GM23338 (cell line): ENCODE results near the gene CACHD1.
"Not testable (repeated sequence)": the region's sequence is repeated elsewhere in the genome, so short reads cannot be mapped to it uniquely, and the experiment has no call there.

Experiments used
- CREB1 ChIP-seq: fragments of 250-450 bp; sonication (Bioruptor Pico); IDR thresholded peaks from 2 replicates; pipeline ENCODE4 v1.5.0; 2020; ENCODE audit warnings: low read depth, mild to moderate bottlenecking, moderate library complexity
- EZH2 ChIP-seq: fragments of 200-600 bp; sonication (generic); IDR thresholded peaks from one replicate; pipeline ENCODE4 v1.8.0; 2017; ENCODE audit warnings: antibody characterized with exemption, mild to moderate bottlenecking, low read depth; ENCODE audit not compliant: unreplicated experiment
- EZH2phosphoT487 ChIP-seq: fragments of 200-600 bp; sonication (generic); IDR thresholded peaks from one replicate; pipeline ENCODE4 v1.8.1; 2018; ENCODE audit warnings: antibody characterized with exemption; ENCODE audit not compliant: unreplicated experiment
- JUNB ChIP-seq: IDR thresholded peaks from one replicate; pipeline ENCODE4 v1.6.1; 2016; ENCODE audit warnings: antibody characterized with exemption; ENCODE audit not compliant: unreplicated experiment
- POLR2AphosphoS5 ChIP-seq: IDR thresholded peaks from 2 replicates; pipeline ENCODE4 v1.6.1; 2016; ENCODE audit warnings: antibody characterized with exemption, low read depth
- ZNF114 ChIP-seq: fragments of 250-450 bp; sonication (Bioruptor Pico); IDR thresholded peaks from 2 replicates; pipeline ENCODE4 v1.5.0; 2020; ENCODE audit warnings: mild to moderate bottlenecking, moderate library complexity
- TF ChIP-seq, protein P1 (sequence below), 2 experiments: fragments of 200-600 bp in 1 of 2; sonication (generic) in 1 of 2; conservative IDR thresholded peaks; 2 replicates each; pipeline versions ENCODE4 v1.5.1 to v1.6.1; 2016 to 2017; ENCODE audit warnings: antibody characterized with exemption in 2 of 2, low read depth in 2 of 2, mild to moderate bottlenecking in 2 of 2, moderate library complexity in 1 of 2
- TF ChIP-seq, protein P2 (sequence below): IDR thresholded peaks from one replicate; pipeline ENCODE4 v1.6.1; 2018; ENCODE audit warnings: antibody characterized with exemption; ENCODE audit not compliant: unreplicated experiment
- TF ChIP-seq, protein P3 (sequence below): IDR thresholded peaks from 2 replicates; pipeline ENCODE4 v1.6.1; 2016; ENCODE audit warnings: antibody characterized with exemption

DNA sequence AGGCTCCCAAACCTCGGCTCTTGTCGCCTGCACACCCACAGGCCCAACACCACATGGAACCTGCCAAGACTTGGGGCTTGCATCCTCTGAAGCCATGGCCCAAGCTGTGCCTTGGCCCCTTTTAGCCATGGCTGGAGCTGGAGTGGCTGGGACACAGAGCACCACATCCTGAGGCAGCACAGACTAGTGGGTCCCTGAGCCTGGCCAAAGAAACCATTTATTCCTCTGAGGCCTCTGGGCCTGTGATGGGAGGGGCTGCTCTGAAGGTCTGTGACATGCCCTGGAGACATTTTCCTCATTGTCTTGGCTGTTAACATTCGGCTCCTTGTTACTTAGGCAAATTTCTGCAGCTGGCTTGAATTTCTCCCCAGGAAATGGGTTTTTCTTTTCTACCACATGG is 141.0 kb downstream of the CACHD1 start:
- TF ChIP-seq, protein P1, sequence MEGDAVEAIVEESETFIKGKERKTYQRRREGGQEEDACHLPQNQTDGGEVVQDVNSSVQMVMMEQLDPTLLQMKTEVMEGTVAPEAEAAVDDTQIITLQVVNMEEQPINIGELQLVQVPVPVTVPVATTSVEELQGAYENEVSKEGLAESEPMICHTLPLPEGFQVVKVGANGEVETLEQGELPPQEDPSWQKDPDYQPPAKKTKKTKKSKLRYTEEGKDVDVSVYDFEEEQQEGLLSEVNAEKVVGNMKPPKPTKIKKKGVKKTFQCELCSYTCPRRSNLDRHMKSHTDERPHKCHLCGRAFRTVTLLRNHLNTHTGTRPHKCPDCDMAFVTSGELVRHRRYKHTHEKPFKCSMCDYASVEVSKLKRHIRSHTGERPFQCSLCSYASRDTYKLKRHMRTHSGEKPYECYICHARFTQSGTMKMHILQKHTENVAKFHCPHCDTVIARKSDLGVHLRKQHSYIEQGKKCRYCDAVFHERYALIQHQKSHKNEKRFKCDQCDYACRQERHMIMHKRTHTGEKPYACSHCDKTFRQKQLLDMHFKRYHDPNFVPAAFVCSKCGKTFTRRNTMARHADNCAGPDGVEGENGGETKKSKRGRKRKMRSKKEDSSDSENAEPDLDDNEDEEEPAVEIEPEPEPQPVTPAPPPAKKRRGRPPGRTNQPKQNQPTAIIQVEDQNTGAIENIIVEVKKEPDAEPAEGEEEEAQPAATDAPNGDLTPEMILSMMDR (conservative IDR thresholded peaks at IDR 0.05; ENCODE audit: low read depth in 2 of 2): not testable (repeated sequence)
- TF ChIP-seq POLR2AphosphoS5; JUNB; EZH2; EZH2phosphoT487; ZNF114 (CRISPR knock-in tag); CREB1 (CRISPR knock-in tag): not testable (repeated sequence)
- TF ChIP-seq, protein P2, sequence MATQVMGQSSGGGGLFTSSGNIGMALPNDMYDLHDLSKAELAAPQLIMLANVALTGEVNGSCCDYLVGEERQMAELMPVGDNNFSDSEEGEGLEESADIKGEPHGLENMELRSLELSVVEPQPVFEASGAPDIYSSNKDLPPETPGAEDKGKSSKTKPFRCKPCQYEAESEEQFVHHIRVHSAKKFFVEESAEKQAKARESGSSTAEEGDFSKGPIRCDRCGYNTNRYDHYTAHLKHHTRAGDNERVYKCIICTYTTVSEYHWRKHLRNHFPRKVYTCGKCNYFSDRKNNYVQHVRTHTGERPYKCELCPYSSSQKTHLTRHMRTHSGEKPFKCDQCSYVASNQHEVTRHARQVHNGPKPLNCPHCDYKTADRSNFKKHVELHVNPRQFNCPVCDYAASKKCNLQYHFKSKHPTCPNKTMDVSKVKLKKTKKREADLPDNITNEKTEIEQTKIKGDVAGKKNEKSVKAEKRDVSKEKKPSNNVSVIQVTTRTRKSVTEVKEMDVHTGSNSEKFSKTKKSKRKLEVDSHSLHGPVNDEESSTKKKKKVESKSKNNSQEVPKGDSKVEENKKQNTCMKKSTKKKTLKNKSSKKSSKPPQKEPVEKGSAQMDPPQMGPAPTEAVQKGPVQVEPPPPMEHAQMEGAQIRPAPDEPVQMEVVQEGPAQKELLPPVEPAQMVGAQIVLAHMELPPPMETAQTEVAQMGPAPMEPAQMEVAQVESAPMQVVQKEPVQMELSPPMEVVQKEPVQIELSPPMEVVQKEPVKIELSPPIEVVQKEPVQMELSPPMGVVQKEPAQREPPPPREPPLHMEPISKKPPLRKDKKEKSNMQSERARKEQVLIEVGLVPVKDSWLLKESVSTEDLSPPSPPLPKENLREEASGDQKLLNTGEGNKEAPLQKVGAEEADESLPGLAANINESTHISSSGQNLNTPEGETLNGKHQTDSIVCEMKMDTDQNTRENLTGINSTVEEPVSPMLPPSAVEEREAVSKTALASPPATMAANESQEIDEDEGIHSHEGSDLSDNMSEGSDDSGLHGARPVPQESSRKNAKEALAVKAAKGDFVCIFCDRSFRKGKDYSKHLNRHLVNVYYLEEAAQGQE: not testable (repeated sequence)
- TF ChIP-seq, protein P3, sequence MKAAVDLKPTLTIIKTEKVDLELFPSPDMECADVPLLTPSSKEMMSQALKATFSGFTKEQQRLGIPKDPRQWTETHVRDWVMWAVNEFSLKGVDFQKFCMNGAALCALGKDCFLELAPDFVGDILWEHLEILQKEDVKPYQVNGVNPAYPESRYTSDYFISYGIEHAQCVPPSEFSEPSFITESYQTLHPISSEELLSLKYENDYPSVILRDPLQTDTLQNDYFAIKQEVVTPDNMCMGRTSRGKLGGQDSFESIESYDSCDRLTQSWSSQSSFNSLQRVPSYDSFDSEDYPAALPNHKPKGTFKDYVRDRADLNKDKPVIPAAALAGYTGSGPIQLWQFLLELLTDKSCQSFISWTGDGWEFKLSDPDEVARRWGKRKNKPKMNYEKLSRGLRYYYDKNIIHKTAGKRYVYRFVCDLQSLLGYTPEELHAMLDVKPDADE: not testable (repeated sequence)
